ENCODE measurements around the gene CSNK1G3.

Gene CSNK1G3

DNA sequence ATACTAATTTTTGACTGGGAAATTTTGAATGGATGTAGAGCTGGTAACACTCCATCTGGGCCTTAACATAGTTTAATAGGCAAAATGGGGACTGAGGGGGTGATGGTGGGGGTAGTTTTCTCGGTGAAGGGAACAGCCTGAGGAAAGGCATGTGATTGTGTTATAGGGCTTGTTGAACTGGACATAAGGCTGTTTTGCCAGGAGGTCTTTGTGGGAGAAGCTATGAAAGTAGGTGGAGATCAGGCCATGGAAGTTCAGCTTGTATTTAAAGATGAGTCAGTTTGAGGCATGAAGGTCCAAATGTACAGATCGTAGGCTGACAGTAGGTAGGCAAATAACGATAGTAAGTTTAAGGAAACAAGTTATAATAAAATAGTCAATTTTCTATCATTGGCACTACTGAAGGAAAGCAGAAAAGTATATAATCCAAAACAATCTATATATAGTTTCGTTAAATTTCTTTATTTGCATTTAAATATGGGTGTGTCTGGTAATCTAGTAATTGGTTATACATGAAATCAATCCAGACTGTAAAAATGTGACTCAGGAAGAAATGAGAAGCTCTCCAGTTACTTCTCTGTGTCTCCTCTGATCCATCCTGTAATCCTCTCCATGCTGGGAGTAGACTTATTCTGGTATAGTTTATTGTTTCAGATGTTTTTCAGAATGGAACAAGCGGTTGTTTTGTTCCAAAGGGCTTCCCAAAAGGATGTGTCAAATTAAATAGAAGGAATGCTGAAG is 2.8 kb downstream of the CSNK1G3 start:
- no peak for DNase-seq (ENCODE audit: low read depth)
- TF ChIP-seq, protein P1, sequence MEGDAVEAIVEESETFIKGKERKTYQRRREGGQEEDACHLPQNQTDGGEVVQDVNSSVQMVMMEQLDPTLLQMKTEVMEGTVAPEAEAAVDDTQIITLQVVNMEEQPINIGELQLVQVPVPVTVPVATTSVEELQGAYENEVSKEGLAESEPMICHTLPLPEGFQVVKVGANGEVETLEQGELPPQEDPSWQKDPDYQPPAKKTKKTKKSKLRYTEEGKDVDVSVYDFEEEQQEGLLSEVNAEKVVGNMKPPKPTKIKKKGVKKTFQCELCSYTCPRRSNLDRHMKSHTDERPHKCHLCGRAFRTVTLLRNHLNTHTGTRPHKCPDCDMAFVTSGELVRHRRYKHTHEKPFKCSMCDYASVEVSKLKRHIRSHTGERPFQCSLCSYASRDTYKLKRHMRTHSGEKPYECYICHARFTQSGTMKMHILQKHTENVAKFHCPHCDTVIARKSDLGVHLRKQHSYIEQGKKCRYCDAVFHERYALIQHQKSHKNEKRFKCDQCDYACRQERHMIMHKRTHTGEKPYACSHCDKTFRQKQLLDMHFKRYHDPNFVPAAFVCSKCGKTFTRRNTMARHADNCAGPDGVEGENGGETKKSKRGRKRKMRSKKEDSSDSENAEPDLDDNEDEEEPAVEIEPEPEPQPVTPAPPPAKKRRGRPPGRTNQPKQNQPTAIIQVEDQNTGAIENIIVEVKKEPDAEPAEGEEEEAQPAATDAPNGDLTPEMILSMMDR (IDR thresholded peaks at IDR 0.05; ENCODE audit: insufficient read depth, low read depth, low read length, missing control alignments) = no peak
- no peak overlapping the region for H3K4me3 ChIP-seq (ENCODE audit: low read length)

DNA sequence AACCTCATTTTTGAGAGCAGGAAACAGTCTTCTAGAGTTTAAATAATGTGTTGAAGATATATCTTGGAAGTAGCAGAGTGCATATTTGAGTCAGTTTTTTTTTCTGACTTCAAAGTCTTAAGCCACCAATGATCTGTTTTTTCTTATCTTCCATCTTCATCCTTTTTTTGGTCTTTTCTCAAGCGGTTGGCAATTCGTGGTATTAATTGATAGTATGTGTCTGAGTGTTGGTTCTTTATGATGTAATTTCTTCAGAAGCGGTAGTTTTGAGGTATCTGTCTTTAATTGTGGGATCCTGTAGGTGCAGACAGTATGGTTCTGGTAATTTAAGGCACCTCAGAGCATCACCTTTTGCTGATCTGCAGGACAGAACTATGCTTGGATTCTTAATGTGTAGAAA is 3.9 kb downstream of the CSNK1G3 start:
- no peak for DNase-seq (ENCODE audit: low read depth)

DNA sequence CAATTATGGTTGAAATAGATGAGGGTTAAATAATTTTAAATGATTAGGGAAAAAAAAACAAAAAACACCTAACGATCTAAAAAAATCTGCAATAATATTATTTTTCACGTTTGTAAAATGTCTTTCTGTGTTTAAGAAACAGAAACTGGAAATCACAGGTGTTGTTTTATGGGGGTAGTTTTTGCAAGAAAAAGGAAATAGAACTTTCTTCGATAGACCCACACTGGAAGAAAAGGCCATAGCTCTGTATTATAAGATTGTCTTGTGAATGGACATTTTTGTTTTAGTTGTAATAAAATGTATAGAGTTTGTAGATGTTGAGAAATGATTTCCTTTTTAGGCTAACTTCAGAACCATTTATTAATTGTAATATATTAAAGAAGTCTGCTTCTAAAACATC is 5.5 kb downstream of the CSNK1G3 start:
- no peak overlapping the region for H3K4me3 ChIP-seq (ENCODE audit: low read length)
- TF ChIP-seq, protein P1 (IDR thresholded peaks at IDR 0.05; ENCODE audit: insufficient read depth, low read depth, low read length, missing control alignments) = no peak
- no peak for DNase-seq (ENCODE audit: low read depth)

More for the DNA sequence above, 3.9 kb downstream of the CSNK1G3 start:
- TF ChIP-seq, protein P1 (IDR thresholded peaks at IDR 0.05; ENCODE audit: insufficient read depth, low read depth, low read length, missing control alignments) = no peak
- no peak overlapping the region for H3K4me3 ChIP-seq (ENCODE audit: low read length)

DNA sequence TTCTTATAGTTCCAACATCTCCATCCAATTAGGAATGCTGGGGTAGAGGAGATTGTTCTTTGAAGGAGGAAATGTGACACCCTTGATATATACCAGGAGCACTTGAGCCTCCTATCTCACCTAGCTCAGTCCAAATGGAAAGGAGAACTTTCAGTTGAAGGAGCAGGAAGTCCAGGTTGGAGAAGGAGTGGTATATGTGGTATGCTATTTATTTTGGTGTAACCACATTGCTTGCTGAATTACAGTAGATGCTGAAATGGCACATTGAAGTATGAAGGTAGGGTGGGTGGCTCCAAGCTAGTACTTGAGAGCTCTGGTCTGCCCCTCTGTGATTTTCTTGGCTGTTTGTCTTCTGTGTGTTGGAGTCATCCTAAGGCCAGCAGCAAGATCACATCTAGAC is 6.1 kb downstream of the CSNK1G3 start:
- TF ChIP-seq, protein P1 (IDR thresholded peaks at IDR 0.05; ENCODE audit: insufficient read depth, low read depth, low read length, missing control alignments) = no peak
- DNase-seq (ENCODE audit: low read depth) = no peak
- no peak overlapping the region for H3K4me3 ChIP-seq (ENCODE audit: low read length)

DNA sequence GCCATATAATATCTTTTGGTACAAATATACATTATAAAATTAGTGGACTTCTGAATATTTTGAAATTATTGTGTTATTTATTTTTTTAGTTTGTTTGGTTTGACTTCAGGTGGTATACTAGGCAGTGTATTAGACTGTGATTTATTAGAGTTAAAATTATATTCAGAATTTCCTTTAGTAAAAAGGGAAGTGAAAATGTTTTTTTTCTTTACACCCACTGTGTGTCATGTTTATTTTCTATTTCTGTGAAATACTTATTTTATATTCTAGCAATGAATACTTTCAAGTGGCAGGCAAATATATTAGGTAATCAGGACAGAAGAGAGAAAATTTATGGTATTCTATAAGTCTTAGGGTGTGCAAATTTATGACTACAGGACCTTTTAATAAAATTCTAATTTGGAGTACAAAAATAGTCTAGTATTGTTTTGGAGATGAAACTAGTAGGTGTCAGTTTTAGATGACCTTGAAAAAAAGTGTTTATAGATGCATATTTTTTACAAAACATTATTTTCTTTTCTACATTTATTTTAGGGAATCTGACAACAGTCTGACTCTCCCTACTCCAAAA is 8.8 kb downstream of the CSNK1G3 start:
- no peak overlapping the region for H3K4me3 ChIP-seq (ENCODE audit: low read length)
- TF ChIP-seq, protein P1 (IDR thresholded peaks at IDR 0.05; ENCODE audit: insufficient read depth, low read depth, low read length, missing control alignments) = no peak
- no peak for DNase-seq (ENCODE audit: low read depth)

DNA sequence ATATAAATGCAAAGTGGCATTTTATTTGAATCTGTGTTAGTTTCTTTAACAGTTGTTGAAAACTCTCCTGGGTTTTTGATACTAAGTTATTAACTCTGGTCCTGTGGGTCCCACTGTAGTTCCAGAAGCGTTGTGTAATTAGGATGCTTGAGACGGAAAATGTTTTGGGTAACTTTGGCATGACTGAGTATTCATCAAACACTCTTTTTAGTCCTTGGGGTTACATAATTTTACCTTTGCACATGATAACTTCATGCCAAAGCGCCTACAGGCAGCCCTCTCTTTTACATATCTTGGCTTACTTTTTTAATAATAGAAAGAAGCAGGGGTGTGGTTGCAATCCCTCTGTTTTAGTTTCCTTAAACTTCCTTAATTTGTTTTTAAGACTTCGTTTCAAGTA is 12.2 kb downstream of the CSNK1G3 start:
- TF ChIP-seq, protein P1 (IDR thresholded peaks at IDR 0.05; ENCODE audit: insufficient read depth, low read depth, low read length, missing control alignments) = no peak
- no peak for DNase-seq (ENCODE audit: low read depth)
- H3K4me3 ChIP-seq (ENCODE audit: low read length) = no peak overlapping the region

DNA sequence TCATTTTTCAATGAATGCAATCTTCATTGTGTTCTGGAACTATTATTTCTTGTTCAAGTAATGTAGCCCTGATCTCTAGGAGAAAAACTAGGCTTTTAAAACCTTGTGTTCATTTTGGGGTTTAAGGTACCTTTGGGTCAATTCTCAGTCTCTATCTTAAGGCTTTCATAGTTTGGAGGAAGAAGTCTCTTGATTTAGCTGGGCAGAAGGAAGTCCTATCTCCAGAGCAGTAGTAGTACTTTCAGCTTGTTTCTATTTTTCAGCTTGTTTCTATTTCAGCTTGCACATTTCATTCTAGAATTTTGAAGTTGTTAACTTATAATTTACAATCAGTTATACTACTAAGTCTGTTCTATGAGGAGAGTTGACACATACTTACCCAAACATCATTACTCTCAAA is 15.2 kb downstream of the CSNK1G3 start:
- no peak for DNase-seq (ENCODE audit: low read depth)
- TF ChIP-seq, protein P1 (IDR thresholded peaks at IDR 0.05; ENCODE audit: insufficient read depth, low read depth, low read length, missing control alignments) = no peak
- H3K4me3 ChIP-seq (ENCODE audit: low read length) = no peak overlapping the region
